ENCODE measurements around the gene TBC1D22A. TPM values are rescaled to one million over a fixed set of nuclear protein-coding genes. Genes with fewer than 3 reads are reported as not detected.

TBC1D22A gene
- total RNA-seq, 1 donor from 2014 or later, result 24.2 TPM

DNA sequence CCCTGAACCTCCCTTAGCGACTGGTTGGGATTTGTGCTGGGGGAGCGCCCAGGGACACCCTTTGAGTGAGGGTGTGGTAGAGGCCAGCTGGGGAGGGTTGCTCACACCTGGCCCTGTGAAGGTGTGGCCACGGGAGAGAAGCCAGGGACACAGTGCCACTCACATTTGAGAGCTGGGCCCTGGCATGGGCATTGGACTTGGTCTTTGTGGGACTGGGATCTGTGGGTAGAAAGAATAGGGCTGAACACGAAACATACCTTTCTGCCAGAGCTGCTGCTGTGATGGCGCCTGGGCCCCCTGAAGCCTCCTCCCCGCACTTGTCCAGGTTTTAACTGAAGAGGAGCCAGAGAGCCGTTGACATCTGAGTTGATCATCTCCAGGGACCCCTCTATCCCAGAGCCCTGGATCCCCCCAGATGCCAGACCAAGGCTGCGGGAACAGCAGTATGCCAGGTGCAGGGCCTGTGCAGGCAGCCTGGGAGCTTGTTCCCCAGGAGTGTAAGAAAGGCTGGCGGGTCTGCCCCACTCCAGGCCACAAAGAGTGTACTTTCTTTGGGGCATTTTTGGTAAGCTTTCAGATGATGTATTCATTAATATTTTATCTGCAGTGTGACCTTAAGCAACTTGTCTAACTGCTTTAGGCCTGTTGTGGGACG, 284.1 kb downstream of the TBC1D22A start:
- no peak overlapping the region for H3K4me3 Mint-ChIP-seq (ENCODE audit: unreplicated experiment)
- H3K27me3 Mint-ChIP-seq (ENCODE audit: low read depth, unreplicated experiment), result no peaks in the 10 kb centered on the region
- no peak overlapping the region for H3K27ac ChIP-seq (ENCODE audit: low read depth, low read length)
- no peak overlapping the region for H3K4me2 ChIP-seq (ENCODE audit: low read length)
- peaks cover 29% of the 10 kb centered on the region for H4K20me1 ChIP-seq (ENCODE audit: insufficient read depth, low read length)
- no peak overlapping the region for H2AFZ ChIP-seq (ENCODE audit: low read depth, low read length)
- H3K36me3 ChIP-seq (ENCODE audit: insufficient read depth, low read length), result no peaks in the 10 kb centered on the region
- no peak for TF ChIP-seq EZH2 (IDR thresholded peaks at IDR 0.05; ENCODE audit: insufficient read depth, low read length)
- TF ChIP-seq CTCF (IDR thresholded peaks at IDR 0.05; ENCODE audit: insufficient read depth, low read depth, low read length), result no peak
- no peaks in the 10 kb centered on the region for H3K27me3 ChIP-seq (ENCODE audit: insufficient read depth, low read length)
- H3K9ac ChIP-seq (ENCODE audit: low read length), result no peak overlapping the region
- H3K79me2 ChIP-seq (ENCODE audit: insufficient read depth, low read length), result no peaks in the 10 kb centered on the region
- peaks cover 2% of the 10 kb centered on the region for H3K9me3 Mint-ChIP-seq (ENCODE audit: unreplicated experiment)
- H3K9me3 ChIP-seq (ENCODE audit: insufficient read depth, low read depth, low read length), result no peaks in the 10 kb centered on the region
- FAIRE-seq, result no peak
- H3K4me1 Mint-ChIP-seq (ENCODE audit: low read depth, unreplicated experiment), result peaks cover 8% of the 10 kb centered on the region
- H3K4me3 ChIP-seq (ENCODE audit: insufficient read depth, low read depth, low read length), result no peak overlapping the region
- no peaks in the 10 kb centered on the region for H3K4me1 ChIP-seq (ENCODE audit: insufficient read depth, low read length)
- no peak for DNase-seq (ENCODE audit: low read depth)
- peaks cover 9% of the 10 kb centered on the region for H3K36me3 Mint-ChIP-seq (ENCODE audit: low read depth, unreplicated experiment)
- H3K27ac Mint-ChIP-seq (ENCODE audit: unreplicated experiment), result no peak overlapping the region

DNA sequence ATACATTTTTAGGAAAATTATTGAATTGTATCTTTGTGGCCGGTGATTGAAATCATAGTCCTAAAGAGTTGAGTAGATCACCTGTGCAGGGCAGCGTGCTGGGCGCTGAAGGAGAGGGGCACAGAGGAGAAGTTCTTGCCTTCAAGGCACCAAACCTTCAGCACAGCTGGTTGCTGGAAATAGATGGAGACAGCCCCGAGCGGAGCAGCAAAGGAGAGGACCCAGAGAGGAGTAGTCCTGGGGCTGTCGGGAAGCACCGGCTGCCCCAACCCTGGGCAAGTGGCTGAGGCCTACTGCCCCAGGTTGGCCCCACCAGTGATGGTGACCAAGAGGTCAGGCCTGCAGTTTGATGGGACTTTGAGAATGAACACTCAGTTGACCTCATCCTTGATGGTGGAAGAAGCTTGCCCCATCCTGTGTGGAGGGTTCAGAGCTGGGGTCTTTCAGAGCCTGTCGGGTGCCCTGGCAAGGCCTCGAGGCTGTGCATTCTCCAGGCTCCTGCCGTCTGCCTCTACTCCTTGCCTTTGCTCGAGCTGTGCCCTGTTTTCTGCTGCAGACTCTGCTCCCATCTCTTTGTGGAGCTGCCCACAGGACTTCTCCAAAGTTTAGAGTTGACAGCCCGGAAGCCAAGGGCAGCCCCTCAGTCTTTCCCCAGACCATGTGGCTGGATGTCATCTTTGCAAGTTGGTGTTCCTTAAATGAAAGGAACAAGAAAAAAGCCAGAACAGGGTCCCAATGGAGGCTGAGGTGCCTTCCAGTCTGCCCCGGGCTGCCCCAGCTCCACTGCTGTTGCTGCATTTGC, 285.1 kb downstream of the TBC1D22A start:
- Histone ChIP-seq H3K4me2 (ENCODE audit: low read length) (no peak overlapping the region), H3K9ac (ENCODE audit: low read length) (no peak overlapping the region), H3K36me3 (ENCODE audit: insufficient read depth, low read length) (no peaks in the 10 kb centered on the region), H3K79me2 (ENCODE audit: insufficient read depth, low read length) (no peaks in the 10 kb centered on the region), H3K9me3 (ENCODE audit: insufficient read depth, low read depth, low read length) (no peaks in the 10 kb centered on the region), H3K27me3 (ENCODE audit: insufficient read depth, low read length) (no peaks in the 10 kb centered on the region), H2AFZ (ENCODE audit: low read depth, low read length) (no peak overlapping the region), H3K27ac (ENCODE audit: low read depth, low read length) (no peak overlapping the region), H4K20me1 (ENCODE audit: insufficient read depth, low read length) (peaks cover 21% of the 10 kb centered on the region), H3K4me3 (ENCODE audit: insufficient read depth, low read depth, low read length) (no peak overlapping the region), H3K4me1 (ENCODE audit: insufficient read depth, low read length) (no peaks in the 10 kb centered on the region)
- peaks cover 8% of the 10 kb centered on the region for H3K36me3 Mint-ChIP-seq (ENCODE audit: low read depth, unreplicated experiment)
- FAIRE-seq (no peak), DNase-seq (ENCODE audit: low read depth) (no peak)
- peaks cover 8% of the 10 kb centered on the region for H3K4me1 Mint-ChIP-seq (ENCODE audit: low read depth, unreplicated experiment)
- TF ChIP-seq CTCF (IDR thresholded peaks at IDR 0.05; ENCODE audit: insufficient read depth, low read depth, low read length), result no peak
- TF ChIP-seq EZH2 (IDR thresholded peaks at IDR 0.05; ENCODE audit: insufficient read depth, low read length), result no peak
- no peak overlapping the region for H3K27ac Mint-ChIP-seq (ENCODE audit: unreplicated experiment)
- H3K9me3 Mint-ChIP-seq (ENCODE audit: unreplicated experiment), result peaks cover 2% of the 10 kb centered on the region
- no peaks in the 10 kb centered on the region for H3K27me3 Mint-ChIP-seq (ENCODE audit: low read depth, unreplicated experiment)
- H3K4me3 Mint-ChIP-seq (ENCODE audit: unreplicated experiment), result no peak overlapping the region

All from astrocyte (in vitro differentiated cells and primary cell).